Measurements from ENCODE around the gene TRERF1.

DNA sequence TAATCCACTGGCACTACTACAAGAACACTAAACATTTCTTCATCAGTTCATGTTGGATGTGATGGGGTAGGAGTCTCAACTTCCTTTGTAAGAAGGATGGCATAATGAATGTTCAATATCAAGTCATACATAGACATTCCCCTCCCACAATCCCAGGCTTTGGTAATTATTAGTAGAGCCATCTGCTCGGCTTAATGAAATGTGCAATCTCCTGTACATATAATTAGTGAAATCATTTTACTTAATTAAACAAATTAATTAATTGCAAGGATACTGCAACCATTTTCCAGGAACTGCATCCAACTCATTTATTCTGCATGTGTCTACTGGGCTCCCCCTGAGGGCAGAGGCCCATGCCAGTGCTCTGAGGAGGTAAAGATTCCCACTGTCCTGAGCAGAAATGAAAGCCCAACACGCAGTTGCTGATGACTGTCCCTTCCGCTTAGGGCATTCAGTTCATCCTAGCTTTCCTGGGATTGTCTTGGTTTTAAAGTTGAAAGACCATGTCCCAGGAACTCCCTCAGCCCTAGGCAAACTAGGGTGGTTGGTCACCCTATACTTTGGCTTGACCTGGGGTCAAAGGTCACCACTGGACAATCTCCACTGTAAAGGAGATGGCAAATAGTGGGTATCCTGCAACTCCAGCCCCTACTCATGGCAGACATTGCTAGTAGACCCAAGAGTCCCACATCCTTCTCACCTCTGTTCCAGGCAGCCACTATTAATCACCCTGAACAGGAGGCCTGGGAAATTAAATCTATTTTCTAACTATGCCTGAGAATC is 109.8 kb downstream of the TRERF1 start:
- TF ChIP-seq, protein P1, sequence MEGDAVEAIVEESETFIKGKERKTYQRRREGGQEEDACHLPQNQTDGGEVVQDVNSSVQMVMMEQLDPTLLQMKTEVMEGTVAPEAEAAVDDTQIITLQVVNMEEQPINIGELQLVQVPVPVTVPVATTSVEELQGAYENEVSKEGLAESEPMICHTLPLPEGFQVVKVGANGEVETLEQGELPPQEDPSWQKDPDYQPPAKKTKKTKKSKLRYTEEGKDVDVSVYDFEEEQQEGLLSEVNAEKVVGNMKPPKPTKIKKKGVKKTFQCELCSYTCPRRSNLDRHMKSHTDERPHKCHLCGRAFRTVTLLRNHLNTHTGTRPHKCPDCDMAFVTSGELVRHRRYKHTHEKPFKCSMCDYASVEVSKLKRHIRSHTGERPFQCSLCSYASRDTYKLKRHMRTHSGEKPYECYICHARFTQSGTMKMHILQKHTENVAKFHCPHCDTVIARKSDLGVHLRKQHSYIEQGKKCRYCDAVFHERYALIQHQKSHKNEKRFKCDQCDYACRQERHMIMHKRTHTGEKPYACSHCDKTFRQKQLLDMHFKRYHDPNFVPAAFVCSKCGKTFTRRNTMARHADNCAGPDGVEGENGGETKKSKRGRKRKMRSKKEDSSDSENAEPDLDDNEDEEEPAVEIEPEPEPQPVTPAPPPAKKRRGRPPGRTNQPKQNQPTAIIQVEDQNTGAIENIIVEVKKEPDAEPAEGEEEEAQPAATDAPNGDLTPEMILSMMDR (conservative IDR thresholded peaks at IDR 0.05): no peak
- TF ChIP-seq EZH2 (IDR thresholded peaks at IDR 0.05; ENCODE audit: low read depth): no peak
